H1 (cell line): ENCODE results near the gene YBX3. TPM values are rescaled to one million over a fixed set of nuclear protein-coding genes. Genes with fewer than 3 reads are reported as not detected.

Experiments
- CTCF ChIA-PET: fragments of 300-600 bp; sonication (Branson Sonifier 250); formaldehyde crosslinking; loops from one replicate; lab custom pipeline; 2021; ENCODE audit not compliant: partially characterized antibody; lab: Charles Lee
- POLR2A ChIA-PET: fragments of 300-600 bp; sonication (Branson Sonifier 250); formaldehyde crosslinking; loops from one replicate; lab custom pipeline; 2021; ENCODE audit warnings: inconsistent platforms; ENCODE audit not compliant: partially characterized antibody; lab: Charles Lee
- DNase-seq, 2 experiments: peaks; one replicate each; pipeline versions ENCODE4 v3.0.0 to v3.0.0-alpha.2; 2010 to 2022; ENCODE audit warnings: low spot score in 2 of 2, low read depth in 1 of 2, mixed read lengths in 1 of 2
- FAIRE-seq: peaks from 2 replicates; lab custom pipeline; 2011; peaks lifted over from hg19 to GRCh38; lab: Jason Lieb, UNC
- H2AFZ ChIP-seq: 2 replicates; pipeline ENCODE4 v1.8.1; 2012; ENCODE audit warnings: low read length, inconsistent platforms
- H2AK5ac ChIP-seq: 2 replicates; pipeline ENCODE4 v1.6.1; 2013; ENCODE audit warnings: low read depth, low read length
- H2BK120ac ChIP-seq: replicated peaks from 2 replicates; pipeline ENCODE3; 2013; ENCODE audit warnings: low read depth, low read length, inconsistent platforms
- H2BK12ac ChIP-seq: 2 replicates; pipeline ENCODE4 v1.6.1; 2013; ENCODE audit warnings: low read depth, low read length
- H2BK15ac ChIP-seq: 2 replicates; pipeline ENCODE4 v1.6.1; 2013; ENCODE audit warnings: low read length
- H2BK20ac ChIP-seq: 2 replicates; pipeline ENCODE4 v1.6.1; 2013; ENCODE audit warnings: low read length
- H2BK5ac ChIP-seq: 2 replicates; pipeline ENCODE4 v1.6.1; 2013; ENCODE audit warnings: low read depth, low read length
- H3K14ac ChIP-seq: 2 replicates; pipeline ENCODE4 v1.6.1; 2013; ENCODE audit warnings: inconsistent platforms; ENCODE audit not compliant: insufficient read length
- H3K18ac ChIP-seq: 2 replicates; pipeline ENCODE4 v1.6.1; 2013; ENCODE audit warnings: low read length; ENCODE audit errors: extremely low read depth
- H3K23ac ChIP-seq: 2 replicates; pipeline ENCODE4 v1.6.1; 2013; ENCODE audit warnings: inconsistent platforms; ENCODE audit not compliant: insufficient read length
- H3K23me2 ChIP-seq: 2 replicates; pipeline ENCODE4 v1.6.1; 2013; ENCODE audit warnings: low read depth, low read length
- H3K27ac ChIP-seq: 2 replicates; pipeline ENCODE4 v1.6.1; 2011; ENCODE audit warnings: low read depth, low read length, inconsistent platforms
- H3K27me3 ChIP-seq, 4 experiments: replicated peaks in 1 of 4; 1 replicate in 1 of 4; 2 replicates in 3 of 4; pipeline versions ENCODE4 v1.6.1 to v1.8.1; 2011 to 2013; ENCODE audit warnings: low read length in 3 of 4, mild to moderate bottlenecking in 3 of 4, inconsistent platforms in 2 of 4, mixed read lengths in 2 of 4, moderate library complexity in 1 of 4; ENCODE audit not compliant: control insufficient read depth in 3 of 4, insufficient read depth in 3 of 4; ENCODE audit errors: extremely low read depth in 1 of 4
- H3K36me3 ChIP-seq, 4 experiments: 2 replicates each; pipeline versions ENCODE4 v1.6.1 to v1.8.1; 2011 to 2013; ENCODE audit warnings: mild to moderate bottlenecking in 4 of 4, low read length in 3 of 4, moderate library complexity in 2 of 4, control low read depth in 1 of 4, inconsistent platforms in 1 of 4; ENCODE audit not compliant: insufficient read depth in 4 of 4, control insufficient read depth in 2 of 4
- H3K4ac ChIP-seq: replicated peaks from 2 replicates; pipeline ENCODE3; 2013; ENCODE audit warnings: low read length, low read depth, mixed read lengths, inconsistent platforms; ENCODE audit not compliant: insufficient read length
- H3K4me1 ChIP-seq, 4 experiments: replicated peaks in 1 of 4; 1 replicate in 1 of 4; 2 replicates in 3 of 4; pipeline versions ENCODE4 v1.6.1 to v1.8.1; 2011 to 2013; ENCODE audit warnings: low read length in 3 of 4, inconsistent platforms in 2 of 4, mixed read lengths in 1 of 4; ENCODE audit not compliant: insufficient read depth in 4 of 4, control insufficient read depth in 3 of 4
- H3K4me2 ChIP-seq, 2 experiments: 2 replicates each; pipeline versions ENCODE4 v1.6.1 to v1.8.1; 2011 to 2013; ENCODE audit warnings: low read depth in 2 of 2, low read length in 2 of 2, control low read depth in 1 of 2, inconsistent platforms in 1 of 2, mild to moderate bottlenecking in 1 of 2; ENCODE audit not compliant: insufficient read depth in 1 of 2
- H3K4me3 ChIP-seq, 4 experiments: fragments of 200-600, 300-600 bp in 1 of 4; sonication (generic), shearing (Covaris generic), sonication (Bioruptor Twin) in 1 of 4; 2 replicates each; pipeline versions ENCODE4 v1.5.1 to v1.8.1; 2011 to 2016; ENCODE audit warnings: low read length in 4 of 4, low read depth in 3 of 4, control low read depth in 2 of 4, inconsistent platforms in 2 of 4, mild to moderate bottlenecking in 2 of 4, mixed read lengths in 1 of 4, moderate library complexity in 1 of 4; ENCODE audit not compliant: insufficient read depth in 2 of 4; ENCODE audit errors: extremely low read depth in 1 of 4
- H3K56ac ChIP-seq: replicated peaks from 2 replicates; pipeline ENCODE3; 2013; ENCODE audit warnings: low read depth, mild to moderate bottlenecking, mixed read lengths, low read length, inconsistent platforms; ENCODE audit not compliant: insufficient read length
- H3K79me1 ChIP-seq: 2 replicates; pipeline ENCODE4 v1.6.1; 2013; ENCODE audit warnings: low read depth, low read length, control low read depth
- H3K79me2 ChIP-seq, 2 experiments: 2 replicates each; pipeline versions ENCODE4 v1.6.1 to v1.8.1; 2012 to 2013; ENCODE audit warnings: low read length in 2 of 2, mild to moderate bottlenecking in 2 of 2, inconsistent platforms in 1 of 2; ENCODE audit not compliant: insufficient read depth in 2 of 2, control insufficient read depth in 1 of 2
- H3K9ac ChIP-seq, 4 experiments: replicated peaks in 1 of 4; 1 replicate in 1 of 4; 2 replicates in 3 of 4; pipeline versions ENCODE4 v1.6.1 to v1.8.1; 2011 to 2013; ENCODE audit warnings: low read depth in 3 of 4, low read length in 3 of 4, control low read depth in 2 of 4, mild to moderate bottlenecking in 2 of 4, moderate library complexity in 2 of 4, inconsistent platforms in 1 of 4; ENCODE audit errors: extremely low read depth in 1 of 4
- H3K9me3 ChIP-seq, 2 experiments: 2 replicates each; pipeline versions ENCODE4 v1.6.1 to v1.8.1; 2012 to 2013; ENCODE audit warnings: mild to moderate bottlenecking in 2 of 2, moderate library complexity in 2 of 2, control low read depth in 1 of 2, inconsistent platforms in 1 of 2, low read depth in 1 of 2, low read length in 1 of 2, mixed read lengths in 1 of 2; ENCODE audit not compliant: insufficient read depth in 2 of 2
- H4K20me1 ChIP-seq, 2 experiments: replicated peaks in 1 of 2; 2 replicates each; pipeline versions ENCODE3 to v1.8.1; 2011 to 2013; ENCODE audit warnings: inconsistent platforms in 2 of 2, low read length in 2 of 2, mild to moderate bottlenecking in 1 of 2; ENCODE audit not compliant: insufficient read depth in 2 of 2, control insufficient read depth in 1 of 2
- H4K5ac ChIP-seq: 2 replicates; pipeline ENCODE4 v1.6.1; 2013; ENCODE audit warnings: low read length, low read depth, mixed read lengths, inconsistent platforms; ENCODE audit not compliant: insufficient read length
- H4K8ac ChIP-seq: 2 replicates; pipeline ENCODE4 v1.8.0; 2013; ENCODE audit warnings: mild to moderate bottlenecking, moderate library complexity, low read length, inconsistent platforms; ENCODE audit not compliant: insufficient read depth; ENCODE audit errors: extremely low read depth
- H4K91ac ChIP-seq: replicated peaks from 2 replicates; pipeline ENCODE3; 2013; ENCODE audit warnings: low read length, mixed read lengths, inconsistent platforms; ENCODE audit not compliant: insufficient read length
- BACH1 ChIP-seq: IDR thresholded peaks from 2 replicates; pipeline ENCODE4 v1.6.1; 2012; ENCODE audit warnings: low read length, improper control_type of control experiment
- CBX5 ChIP-seq: fragments of 300-800, 300-1000 bp; sonication (generic); IDR thresholded peaks from 2 replicates; pipeline ENCODE4 v1.7.1; 2016; ENCODE audit warnings: antibody characterized with exemption, low read length, low read depth
- CBX8 ChIP-seq: fragments of 300-800, 300-1000 bp; sonication (generic); IDR thresholded peaks from 2 replicates; pipeline ENCODE4 v1.7.1; 2016; ENCODE audit warnings: low read depth, low read length, borderline replicate concordance
- CHD2 ChIP-seq: IDR thresholded peaks from 2 replicates; pipeline ENCODE4 v1.6.1; 2012; ENCODE audit warnings: low read length, improper control_type of control experiment
- JUN ChIP-seq: IDR thresholded peaks from 2 replicates; pipeline ENCODE4 v1.6.1; 2011; ENCODE audit warnings: low read depth, mild to moderate bottlenecking, improper control_type of control experiment, low read length
- KDM5A ChIP-seq: fragments of 200-600 bp; IDR thresholded peaks from 2 replicates; pipeline ENCODE4 v1.7.1; 2012; ENCODE audit warnings: mild to moderate bottlenecking, low read length, inconsistent platforms, mixed read lengths
- POU5F1 ChIP-seq: IDR thresholded peaks from 2 replicates; pipeline ENCODE4 v1.6.1; 2011; ENCODE audit warnings: low read depth, mild to moderate bottlenecking, low read length, moderate library complexity
- TAF1 ChIP-seq: IDR thresholded peaks from 2 replicates; pipeline ENCODE4 v1.6.1; 2011; ENCODE audit warnings: mild to moderate bottlenecking, low read depth, low read length
- TAF7 ChIP-seq: optimal IDR thresholded peaks from 2 replicates; pipeline ENCODE3; 2011; ENCODE audit warnings: low read depth, mild to moderate bottlenecking, inconsistent platforms, low read length, moderate library complexity, borderline replicate concordance
- TBP ChIP-seq: IDR thresholded peaks from 2 replicates; pipeline ENCODE4 v1.6.1; 2011; ENCODE audit warnings: low read depth, low read length, improper control_type of control experiment
- TEAD4 ChIP-seq: IDR thresholded peaks from 2 replicates; pipeline ENCODE4 v1.6.1; 2012; ENCODE audit warnings: low read depth, low read length, inconsistent platforms, mixed read lengths
- WGBS, 2 experiments: shearing (Covaris generic) in 1 of 2; methylation state at CpG; one replicate each; pipeline versions ENCODE4 v1.1.6 to v1.1.7; 2013 to 2015; ENCODE audit warnings: low lambda C conversion rate in 2 of 2, mixed read lengths in 2 of 2, inconsistent platforms in 1 of 2, low coverage in 1 of 2, missing lambda C conversion rate in 1 of 2; ENCODE audit not compliant: insufficient replicate concordance in 2 of 2, insufficient coverage in 1 of 2, insufficient read length in 1 of 2; ENCODE audit errors: extremely low coverage in 1 of 2, missing lambda C conversion rate in 1 of 2; 5-methylcytosine and 5-hydroxymethylcytosine counted together
- polyA plus RNA-seq, 7 experiments: library from polyadenylated mRNA; depleted of rRNA in 3 of 7; stranded (reverse) in 5 of 7; unstranded in 2 of 7; fragments of >200 nt in 5 of 7; fragments of 200-250 nt in 2 of 7; gene quantifications; 1 replicate in 5 of 7; 2 replicates in 1 of 7; 4 replicates in 1 of 7; pipeline versions ENCODE4 v1.2.1 to v1.2.3, GENCODE V29; 2011 to 2013; ENCODE audit warnings: missing spikeins in 2 of 7, mixed read lengths in 2 of 7
- total RNA-seq: library from RNA; stranded (reverse); fragmentation: NEBNext Ultra II Directional; extraction: Animal tissue kit (Norgen Biotek cat#: 25700); gene quantifications from 2 replicates; pipeline ENCODE4 v1.2.1, GENCODE V29; 2021

The YBX3 gene
- total and polyA plus RNA-seq, 2 of the 8 experiments (the other 6 are each of a cell fraction or from before 2014, with no cell fraction given), result 83.1 to 480 TPM

- Histone ChIP-seq H3K79me1 (no peaks in the 10 kb centered on the region), H3K4me1 (no peaks in the 10 kb centered on the region), H4K5ac (no peak overlapping the region), H3K27me3 (no peaks in the 10 kb centered on the region), H2AK5ac (no peak overlapping the region), H2BK12ac (no peak overlapping the region), H3K36me3 (peaks cover 21 to 47% (median 39%) of the 10 kb centered on the region in 4 experiments), H3K79me2 (no peaks in the 10 kb centered on the region), H4K8ac (no peak overlapping the region), H3K4me2 (no peak overlapping the region), H4K20me1 (no peaks in the 10 kb centered on the region), H3K23ac (no peak overlapping the region), H3K4me3 (no peak overlapping the region), H3K14ac (no peak overlapping the region), H3K56ac (no peak overlapping the region), H3K27ac (no peak overlapping the region), H2BK20ac (no peak overlapping the region), H3K9me3 (no peaks in the 10 kb centered on the region), H3K9ac (no peak overlapping the region), H3K18ac (no peak overlapping the region), H4K91ac (no peak overlapping the region), H2AFZ (no peak overlapping the region), H2BK15ac (no peak overlapping the region), H3K23me2 (no peaks in the 10 kb centered on the region; the same call in 1 of the 2 replicates), H2BK5ac (no peak overlapping the region)
- no peak for FAIRE-seq
- 93% methylated on average over 2 of the region's 2 CpGs; no CpG with 5 or more reads in 1 of the 2 experiments for WGBS, 2 experiments
- DNase-seq, result no peak
- ChIA-PET CTCF (interaction anchor here (1.5 to 1.7 kb wide), 2 partner anchors 11 to 53 kb away, joined by 3 to 5 read pairs; no protein-coding TSS in a partner anchor), POLR2A (interaction anchor here (0.7 to 1.7 kb wide), 7 partner anchors 9 to 396 kb away, joined by 3 to 15 read pairs (median 3); partner anchors contain the start of genes MAGOHB and YBX3)
- no peak for TF ChIP-seq TAF1
- no peak for TF ChIP-seq TBP
- TF ChIP-seq CHD2, result no peak
- no peak for TF ChIP-seq CBX8
- TF ChIP-seq BACH1, result no peak
- TF ChIP-seq POU5F1, result no peak
- no peak for TF ChIP-seq CBX5
- no peak for TF ChIP-seq JUN
- TF ChIP-seq KDM5A, result no peak
- no peak for TF ChIP-seq TEAD4
- TF ChIP-seq TAF7, result no peak
- TF ChIP-seq, all 59 proteins: peak for 0
- no peak overlapping the region for H3K4ac ChIP-seq
- H2BK120ac ChIP-seq, result no peak overlapping the region
Observed at GRCh38 chr12:10697156-10697555, 26.0 kb downstream of the YBX3 start.
